Epithelial cell of esophagus (primary cell): ENCODE results near the gene DOCK9.

Source experiments
- DNase-seq: peaks from one replicate; pipeline ENCODE4 v3.0.0; 2010; ENCODE audit warnings: low read depth
- H3K4me3 ChIP-seq: 2 replicates; pipeline ENCODE4 v1.5.1; 2011; ENCODE audit warnings: mild to moderate bottlenecking, low read length, control low read depth
- TF ChIP-seq, protein P1 (sequence below): IDR thresholded peaks from 2 replicates; pipeline ENCODE4 v1.5.1; 2011; ENCODE audit warnings: low read depth, mild to moderate bottlenecking, low read length, control low read depth, inconsistent platforms; ENCODE audit not compliant: insufficient read depth; ENCODE audit errors: missing control alignments

Gene DOCK9

DNA sequence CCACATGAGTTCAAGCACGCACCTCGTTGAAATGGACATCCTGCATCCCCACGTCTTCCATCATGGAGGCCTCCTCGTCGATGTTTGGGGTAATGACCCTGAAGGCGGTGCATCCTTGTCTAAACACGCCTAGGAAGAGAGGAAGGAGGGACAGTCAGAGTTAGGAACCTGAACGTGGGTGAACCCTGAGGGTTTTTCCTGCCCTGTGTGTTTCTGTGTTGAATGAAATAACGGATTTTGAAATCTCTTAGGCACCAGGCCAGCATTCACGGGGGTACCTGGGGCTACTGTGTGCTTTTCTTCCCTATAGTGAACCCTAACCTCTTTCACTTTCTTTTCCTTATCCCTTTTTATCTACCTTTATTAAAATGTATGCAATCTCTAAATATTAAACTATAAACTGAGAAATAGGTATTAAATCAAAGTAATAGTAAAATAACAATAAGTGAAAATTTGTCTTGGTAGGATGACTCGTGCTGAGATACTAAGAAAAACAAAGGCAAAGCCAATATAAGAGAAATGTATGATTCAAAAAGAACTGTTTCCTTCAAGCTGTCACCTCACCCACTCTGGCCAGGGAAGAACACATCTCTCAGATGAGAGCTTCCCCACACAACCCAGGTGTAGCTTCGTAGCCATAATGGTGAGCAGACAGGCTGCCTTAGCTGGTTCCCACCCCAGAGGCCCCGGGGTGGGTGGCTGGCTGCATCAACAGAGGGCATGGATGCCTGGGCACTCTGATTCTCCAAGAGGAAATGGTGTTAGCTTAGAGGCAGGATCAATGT lies 153.3 kb downstream of the DOCK9 start:
- DNase-seq = peak; percentile 32
- TF ChIP-seq, protein P1, sequence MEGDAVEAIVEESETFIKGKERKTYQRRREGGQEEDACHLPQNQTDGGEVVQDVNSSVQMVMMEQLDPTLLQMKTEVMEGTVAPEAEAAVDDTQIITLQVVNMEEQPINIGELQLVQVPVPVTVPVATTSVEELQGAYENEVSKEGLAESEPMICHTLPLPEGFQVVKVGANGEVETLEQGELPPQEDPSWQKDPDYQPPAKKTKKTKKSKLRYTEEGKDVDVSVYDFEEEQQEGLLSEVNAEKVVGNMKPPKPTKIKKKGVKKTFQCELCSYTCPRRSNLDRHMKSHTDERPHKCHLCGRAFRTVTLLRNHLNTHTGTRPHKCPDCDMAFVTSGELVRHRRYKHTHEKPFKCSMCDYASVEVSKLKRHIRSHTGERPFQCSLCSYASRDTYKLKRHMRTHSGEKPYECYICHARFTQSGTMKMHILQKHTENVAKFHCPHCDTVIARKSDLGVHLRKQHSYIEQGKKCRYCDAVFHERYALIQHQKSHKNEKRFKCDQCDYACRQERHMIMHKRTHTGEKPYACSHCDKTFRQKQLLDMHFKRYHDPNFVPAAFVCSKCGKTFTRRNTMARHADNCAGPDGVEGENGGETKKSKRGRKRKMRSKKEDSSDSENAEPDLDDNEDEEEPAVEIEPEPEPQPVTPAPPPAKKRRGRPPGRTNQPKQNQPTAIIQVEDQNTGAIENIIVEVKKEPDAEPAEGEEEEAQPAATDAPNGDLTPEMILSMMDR = no peak

DNA sequence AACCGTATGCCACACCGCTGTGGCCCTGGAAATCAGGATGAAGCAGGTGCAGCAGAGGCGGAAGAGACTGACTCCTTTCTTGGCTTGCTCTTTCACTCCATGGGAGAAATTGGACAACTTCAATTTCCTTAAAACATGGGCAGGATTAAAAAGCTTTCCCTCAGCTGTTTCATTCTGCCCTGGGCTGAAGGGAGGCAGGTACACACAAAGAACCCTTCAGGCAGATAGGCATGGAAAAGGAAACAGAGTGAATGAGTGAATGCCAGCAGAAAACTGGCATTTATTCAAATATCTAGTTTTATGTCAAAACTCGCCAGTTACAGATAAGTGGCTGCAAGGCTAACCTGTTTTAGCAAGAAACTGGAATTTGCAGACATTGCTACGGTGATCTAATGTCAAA lies 154.4 kb downstream of the DOCK9 start:
- H3K4me3 ChIP-seq = no peak overlapping the region
- TF ChIP-seq, protein P1 = no peak
- no peak for DNase-seq

More for the DNA sequence above, 153.3 kb downstream of the DOCK9 start:
- H3K4me3 ChIP-seq = no peak overlapping the region

DNA sequence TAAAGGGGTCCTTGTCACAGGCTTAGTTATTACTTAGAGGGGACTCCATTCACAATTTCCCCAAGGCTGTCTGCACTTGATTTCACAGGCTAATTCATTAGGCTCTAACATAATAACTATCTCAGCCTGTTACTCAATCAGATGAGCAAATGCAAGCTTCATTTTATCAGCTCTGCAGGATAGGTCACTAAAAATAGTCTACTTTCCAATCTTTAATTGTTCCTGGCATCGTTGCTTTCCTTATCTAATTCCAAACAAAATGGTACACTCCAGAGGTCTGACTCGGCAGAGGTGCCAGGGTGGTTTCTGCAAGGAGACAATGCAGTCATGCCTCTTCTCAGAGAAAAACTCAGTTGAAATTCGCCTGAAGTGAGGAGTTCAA lies 155.6 kb downstream of the DOCK9 start:
- TF ChIP-seq, protein P1 = no peak
- no peak for DNase-seq

DNA sequence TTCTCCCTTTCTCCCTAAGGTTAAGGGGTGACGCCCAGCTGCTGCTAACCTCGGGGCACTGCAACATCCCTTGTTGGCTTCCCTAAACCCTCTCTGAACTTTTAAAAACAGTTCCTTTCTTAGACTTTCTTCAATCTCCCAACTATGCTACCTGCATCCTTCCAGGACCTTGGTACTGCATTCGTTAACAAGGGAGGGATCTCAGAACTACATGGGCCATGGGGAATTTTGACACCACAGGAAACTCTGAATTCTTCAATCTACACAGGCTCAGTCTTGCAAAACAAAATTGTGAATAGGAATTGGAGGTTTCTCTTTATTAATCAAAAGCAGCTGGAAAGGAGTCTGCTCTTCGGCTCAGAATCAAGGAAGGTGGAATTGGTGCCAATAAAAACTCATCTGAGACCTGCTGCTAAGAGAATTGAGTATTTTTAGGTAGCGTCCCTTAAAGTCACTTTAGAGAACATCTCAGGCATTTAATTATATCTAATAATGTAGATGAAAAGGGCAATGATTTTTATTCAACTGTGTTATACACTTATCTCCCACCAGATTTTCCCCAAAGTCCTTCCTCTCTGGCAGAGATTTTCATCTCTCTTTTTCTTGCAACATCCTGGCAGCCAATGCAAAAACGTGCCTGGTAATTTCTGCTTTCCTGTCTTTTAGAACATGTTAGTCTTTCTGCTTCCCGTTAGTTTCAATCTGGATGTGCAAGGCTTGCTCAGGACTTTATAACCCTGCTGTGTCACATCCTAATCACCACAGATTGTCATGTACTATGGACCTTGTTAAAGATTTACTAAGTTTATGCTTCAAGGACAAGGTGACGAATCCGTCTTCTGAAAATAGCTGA lies 156.3 kb downstream of the DOCK9 start:
- no peak overlapping the region for H3K4me3 ChIP-seq
- no peak for DNase-seq
- TF ChIP-seq, protein P1 = no peak

More for the DNA sequence above, 155.6 kb downstream of the DOCK9 start:
- H3K4me3 ChIP-seq = no peak overlapping the region

DNA sequence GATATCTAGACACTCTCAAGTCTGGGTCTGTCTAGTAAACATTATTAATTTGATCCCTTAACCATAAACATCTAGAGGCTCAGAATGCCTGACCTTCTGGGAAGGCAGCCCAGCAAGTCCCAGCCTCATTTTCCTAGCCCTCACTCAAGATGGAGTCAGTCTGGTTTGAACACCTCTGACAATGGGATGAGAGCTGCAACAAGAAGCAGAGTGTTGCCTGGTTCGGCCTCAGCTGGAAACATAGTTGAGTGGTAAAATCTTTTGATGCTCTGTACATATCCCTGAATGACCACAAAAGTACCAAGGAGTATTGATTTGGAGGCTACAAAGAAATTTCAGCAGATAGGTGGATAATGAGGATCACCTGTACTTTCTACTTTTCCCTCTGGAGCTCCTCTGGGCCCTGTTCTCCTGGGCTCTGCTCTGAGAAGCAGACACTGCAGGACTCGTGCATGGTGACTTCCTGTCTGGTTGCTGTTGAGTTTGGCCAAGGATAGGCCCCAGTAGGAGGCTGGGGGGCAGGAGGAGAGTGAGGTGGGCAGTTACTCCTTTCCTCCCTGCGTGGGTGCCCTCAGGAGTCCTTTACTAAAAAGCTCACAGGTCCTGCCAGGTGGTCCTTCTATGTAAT lies 157.0 kb downstream of the DOCK9 start:
- no peak overlapping the region for H3K4me3 ChIP-seq
- DNase-seq = no peak
- TF ChIP-seq, protein P1 = no peak

DNA sequence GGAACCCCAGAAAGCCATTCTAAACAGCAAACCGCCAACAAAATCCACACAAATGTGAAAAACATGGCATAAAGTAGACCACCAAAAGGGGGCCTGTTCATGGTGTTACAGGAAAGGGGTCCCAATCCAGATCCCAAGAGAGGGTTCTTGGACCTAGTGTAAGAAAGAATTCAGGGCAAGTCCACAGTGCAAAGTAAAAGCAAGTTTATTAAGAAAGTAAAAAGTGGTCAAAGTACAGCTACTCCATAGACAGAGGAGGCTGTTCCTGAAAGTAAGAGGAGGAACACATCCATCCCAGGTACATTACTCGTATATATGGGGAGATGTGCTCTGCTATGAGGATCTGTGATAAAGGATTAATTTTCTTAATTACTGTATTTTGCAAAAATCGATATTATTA lies 157.6 kb downstream of the DOCK9 start:
- TF ChIP-seq, protein P1 = no peak
- no peak for DNase-seq
- H3K4me3 ChIP-seq = no peak overlapping the region
